ENCODE measurements around the gene CYYR1.

CYYR1 gene

DNA sequence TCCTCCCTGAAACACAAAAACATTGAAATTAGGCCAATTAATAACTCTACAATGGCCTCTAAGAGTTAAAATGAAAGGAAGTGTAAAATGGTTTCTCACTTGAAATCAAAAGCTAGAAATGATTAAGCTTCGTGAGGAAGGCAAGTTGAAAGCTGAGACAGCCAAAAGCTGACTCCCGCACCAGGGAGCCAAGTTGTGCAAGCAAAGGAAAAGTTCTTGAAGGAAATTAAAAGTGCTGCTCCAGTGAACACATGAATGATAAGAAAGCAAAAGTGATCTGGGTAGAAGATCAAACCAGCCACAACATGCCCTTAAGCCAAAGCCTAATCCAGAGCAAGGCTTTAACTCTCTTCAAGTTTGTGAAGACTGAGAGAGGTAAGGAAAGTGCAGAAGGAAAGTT lies 22.8 kb downstream of the CYYR1 start:
- no peak for DNase-seq

DNA sequence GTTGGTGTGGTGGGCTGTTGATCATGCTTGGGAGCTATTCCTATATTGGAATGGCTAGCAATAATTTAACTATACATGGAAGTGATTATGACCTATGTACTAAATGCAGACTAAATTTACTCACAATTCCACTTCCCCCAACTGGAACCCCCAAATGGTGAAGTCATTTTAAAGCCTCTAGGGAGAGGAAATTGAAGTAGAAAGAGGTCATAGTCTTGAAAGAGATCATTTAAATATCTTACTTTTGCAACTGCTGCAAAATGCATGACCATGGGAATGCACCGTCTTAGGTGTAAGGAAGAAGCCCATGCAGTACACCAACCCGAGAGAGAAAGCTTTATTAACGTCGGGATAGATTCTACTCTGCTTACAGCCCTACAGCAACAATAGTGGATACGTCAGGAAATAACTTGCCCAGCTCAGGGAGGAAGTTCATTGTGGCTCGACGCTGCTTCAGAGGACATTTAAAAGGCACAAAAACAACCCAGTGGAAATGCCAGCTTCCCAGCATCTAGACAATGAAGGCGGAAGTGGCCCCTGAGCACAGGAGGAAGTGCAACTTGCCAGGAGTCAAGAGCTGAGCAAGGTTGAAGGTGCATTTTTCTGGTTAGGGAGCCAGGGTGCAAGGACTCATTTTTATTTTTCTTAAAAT lies 26.5 kb downstream of the CYYR1 start:
- DNase-seq, result no peak

DNA sequence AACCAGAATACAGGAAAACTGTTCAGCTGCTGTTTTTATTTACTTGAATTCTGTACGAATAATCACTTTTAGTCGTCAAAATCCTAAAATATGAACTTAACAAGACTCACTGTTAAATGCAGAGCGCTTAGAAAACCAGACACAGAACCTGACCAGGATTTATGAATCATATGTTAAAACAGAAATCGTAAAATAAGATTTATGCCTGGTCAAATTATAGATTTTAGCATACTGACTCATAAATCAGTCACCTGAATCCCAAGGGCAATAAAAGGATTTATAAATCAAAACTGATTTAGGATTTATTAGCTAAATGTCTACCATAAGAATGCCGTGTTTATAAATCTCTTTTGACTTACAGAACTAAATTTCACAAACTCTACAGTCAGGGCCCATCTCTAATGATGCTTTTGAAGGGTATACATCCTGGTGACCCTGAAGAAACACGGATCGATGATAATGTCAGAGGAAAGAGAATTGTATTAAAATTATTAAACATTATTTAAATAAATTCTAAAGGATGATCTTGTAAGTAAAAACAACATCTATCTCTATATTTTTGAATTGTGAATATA lies 28.8 kb downstream of the CYYR1 start:
- DNase-seq, result no peak

DNA sequence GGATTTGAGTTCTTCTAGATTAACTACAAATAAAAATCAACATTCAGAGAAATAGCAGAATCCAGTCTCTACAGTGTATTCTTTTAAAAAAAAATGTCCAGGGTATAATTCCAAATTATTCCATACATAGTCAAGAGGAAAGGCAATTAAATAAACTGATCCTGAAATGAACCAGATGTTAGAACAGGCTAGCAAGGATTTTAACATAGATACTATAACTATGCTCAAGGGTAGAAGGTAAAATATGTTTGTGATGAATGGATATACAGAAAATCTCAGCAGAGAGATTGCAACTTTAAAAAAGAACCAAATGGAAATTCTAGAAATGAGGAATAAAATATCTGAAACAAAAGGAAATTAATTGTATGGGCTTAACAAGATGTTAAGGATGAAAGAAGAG lies 32.4 kb downstream of the CYYR1 start:
- no peak for DNase-seq

DNA sequence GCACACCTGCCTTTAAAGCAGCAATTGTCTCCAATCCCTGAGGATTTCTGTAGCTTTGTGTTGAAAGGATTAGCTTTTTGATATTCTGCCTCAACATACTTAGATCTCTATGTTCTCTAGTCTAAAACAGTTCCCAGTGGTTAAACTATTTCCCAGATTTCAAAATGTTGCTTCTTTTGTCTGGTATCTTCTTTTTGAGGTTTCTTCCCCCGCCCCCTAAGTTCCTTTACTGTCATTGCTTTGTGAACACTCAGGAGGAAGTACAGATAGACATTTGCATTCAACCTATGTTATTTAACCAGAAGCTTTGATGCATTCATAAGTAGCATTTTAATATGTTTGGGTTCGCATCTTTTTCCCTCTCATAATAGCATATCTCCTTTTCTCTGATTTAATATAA lies 33.5 kb downstream of the CYYR1 start:
- no peak for DNase-seq

DNA sequence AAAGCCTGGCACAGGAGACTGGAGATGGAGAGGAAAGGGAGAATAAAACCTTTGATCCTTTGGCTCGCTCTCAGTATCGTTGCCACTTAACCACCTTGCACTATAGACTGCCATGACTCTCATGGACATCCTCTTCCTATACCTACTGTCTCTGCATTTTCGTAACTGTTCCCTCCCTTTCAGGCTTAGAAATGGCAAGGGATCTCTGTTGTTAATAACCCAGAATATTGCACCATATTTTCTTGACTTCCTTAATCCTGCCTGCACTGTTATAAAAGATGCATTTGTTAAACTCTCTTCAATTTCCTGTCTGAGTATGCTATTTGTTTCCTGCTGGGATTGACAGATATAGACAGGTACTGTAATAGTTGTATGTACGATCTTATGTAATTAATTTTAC lies 38.6 kb downstream of the CYYR1 start:
- DNase-seq, result no peak

DNA sequence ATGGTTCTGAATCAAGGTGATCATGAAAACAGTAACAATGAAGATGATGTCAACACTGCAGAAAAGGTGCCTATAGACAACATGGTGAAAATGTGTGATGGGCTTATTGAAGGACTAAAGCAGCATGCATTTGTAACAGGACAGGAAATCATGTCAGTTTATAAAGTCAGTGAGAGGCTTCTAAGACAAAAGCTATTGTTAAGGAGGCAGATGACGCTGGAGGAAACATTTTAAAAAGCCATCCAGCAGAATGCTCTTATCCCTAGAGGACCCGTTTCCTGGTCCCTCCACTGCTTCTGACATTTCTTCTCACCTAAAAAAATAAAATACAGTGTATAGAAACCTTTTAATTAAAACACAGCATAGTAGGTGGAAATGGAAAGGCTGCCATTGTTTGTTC lies 40.9 kb downstream of the CYYR1 start:
- DNase-seq, result no peak

DNA sequence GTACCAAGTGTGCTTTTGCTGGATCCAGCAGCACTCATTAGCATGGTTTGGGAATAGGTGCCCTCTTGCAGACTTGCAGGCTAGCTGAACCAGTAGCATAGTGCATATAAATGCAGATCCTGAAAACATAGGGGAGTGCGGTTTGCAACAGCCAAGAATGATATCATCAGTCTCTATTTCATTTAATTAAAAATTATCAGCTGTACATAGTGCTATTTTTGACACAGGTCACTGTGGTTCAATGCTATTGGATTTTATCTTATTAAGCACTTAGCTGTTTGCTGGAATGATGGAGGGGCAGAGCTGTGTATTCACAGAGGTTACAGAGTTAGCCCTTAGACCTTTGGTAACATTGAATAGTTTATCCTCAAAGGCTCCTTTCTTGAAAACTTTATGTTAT lies 43.6 kb downstream of the CYYR1 start:
- DNase-seq, result no peak

DNA sequence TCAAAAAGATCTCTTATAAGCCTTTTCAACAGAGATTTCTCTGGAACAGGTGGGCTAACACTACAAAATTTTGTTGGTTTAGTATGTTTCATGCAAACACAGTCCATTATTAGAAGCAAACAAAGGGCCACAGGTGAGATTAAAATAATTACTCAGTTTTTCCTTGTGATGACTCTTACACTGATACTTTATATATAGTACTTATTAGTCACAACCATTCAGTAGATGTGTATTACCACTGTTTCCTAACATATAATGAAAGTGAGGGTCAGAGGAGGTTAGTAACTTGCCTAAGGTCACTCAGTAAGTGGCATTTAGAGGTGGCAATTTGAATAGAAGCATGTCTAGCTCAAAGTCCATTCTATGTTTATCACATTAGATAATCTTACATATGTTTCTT lies 44.2 kb downstream of the CYYR1 start:
- DNase-seq, result no peak

DNA sequence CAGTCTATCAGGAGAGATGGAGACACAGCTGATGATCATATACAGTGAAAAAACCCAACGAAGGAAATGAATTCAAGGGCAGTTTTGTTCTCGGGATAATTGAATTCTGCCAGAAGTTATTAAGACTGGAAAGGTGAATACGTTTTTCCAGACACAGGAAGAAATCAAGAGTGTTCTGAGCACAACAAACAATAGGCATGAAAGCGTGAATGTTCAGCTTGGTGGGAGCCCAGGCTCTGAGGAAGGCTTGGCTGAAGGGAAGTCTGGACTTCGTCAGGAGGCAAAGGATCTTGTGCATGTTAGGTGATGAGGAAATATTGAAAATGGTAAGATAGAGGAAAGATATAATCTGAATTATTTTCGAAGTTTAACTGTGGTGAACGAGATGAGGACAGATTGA lies 50.4 kb downstream of the CYYR1 start:
- DNase-seq, result no peak

DNA sequence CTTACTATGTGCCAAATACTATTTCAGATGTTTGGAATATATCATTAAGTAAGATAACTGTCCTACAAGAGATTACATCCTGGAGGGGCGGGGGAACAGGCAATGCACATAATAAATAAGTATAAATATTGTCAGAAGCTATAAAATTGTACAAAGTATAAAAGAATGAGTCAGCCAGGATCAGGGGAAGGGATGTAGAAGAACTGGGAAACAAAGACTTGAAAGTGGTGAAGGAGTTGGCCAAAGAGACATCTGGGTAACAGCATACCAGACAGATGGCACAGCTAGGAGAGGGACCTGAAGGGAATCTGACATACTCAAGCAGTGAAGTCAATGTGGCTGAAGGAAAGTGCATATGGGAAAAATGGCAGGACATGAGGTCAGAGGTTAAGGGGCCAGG lies 53.9 kb downstream of the CYYR1 start:
- DNase-seq, result no peak

DNA sequence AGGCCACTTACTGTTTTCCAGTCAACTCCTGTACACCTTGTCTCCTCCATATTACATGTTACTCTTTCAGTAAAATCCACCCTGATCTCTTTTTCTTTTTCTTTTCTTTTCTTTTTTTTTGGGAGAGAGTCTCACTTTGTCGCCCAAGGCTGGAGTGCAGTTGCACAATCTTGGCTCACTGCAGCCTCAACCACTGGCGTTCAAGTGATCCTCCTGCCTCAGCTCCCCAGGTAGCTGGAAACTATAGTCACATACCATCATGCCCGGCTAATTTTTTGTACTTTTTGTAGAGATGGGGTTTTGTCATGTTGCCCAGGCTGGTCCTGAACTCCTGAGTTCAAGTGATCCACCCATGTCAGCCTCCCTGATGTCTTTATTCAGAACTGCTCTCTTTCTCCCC lies 57.8 kb downstream of the CYYR1 start:
- no peak for DNase-seq

DNA sequence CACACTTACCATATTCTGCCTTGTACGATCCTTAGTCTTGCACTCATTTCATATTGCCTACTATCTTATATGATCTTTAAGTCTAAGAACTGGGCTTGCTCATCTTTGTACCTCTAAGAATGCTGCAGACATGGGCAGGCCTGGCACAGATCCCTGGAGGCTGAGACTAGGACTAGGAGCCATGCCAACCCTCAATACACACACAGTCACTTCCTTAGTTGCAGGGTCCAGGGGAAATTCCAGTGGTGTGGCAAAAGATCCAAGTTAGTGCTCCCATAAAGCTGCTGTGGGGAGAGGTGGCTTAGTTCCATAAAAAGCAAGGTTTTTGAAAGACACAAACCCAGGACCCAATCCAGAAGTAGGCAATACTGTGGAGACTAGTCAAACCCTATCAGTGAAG lies 59.9 kb downstream of the CYYR1 start:
- DNase-seq, result no peak

DNA sequence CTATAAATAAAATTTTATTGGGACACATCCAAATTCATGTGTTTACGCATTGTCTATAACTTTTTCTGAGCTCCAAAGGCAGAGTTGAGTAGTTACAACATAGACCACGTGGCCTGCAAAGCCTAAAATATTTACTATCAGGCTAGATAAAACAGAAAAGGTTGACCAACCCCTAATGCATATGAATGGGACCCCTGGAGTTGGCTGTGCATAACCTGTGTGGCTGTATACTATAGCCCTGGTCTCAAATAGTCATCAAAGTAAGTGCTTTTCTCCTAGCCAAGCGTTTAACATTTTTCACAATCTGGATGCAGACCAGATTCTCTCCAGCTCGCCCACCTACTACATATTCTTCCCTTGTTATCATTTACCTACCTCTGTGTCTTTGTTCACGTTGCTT lies 60.4 kb downstream of the CYYR1 start:
- DNase-seq, result no peak

DNA sequence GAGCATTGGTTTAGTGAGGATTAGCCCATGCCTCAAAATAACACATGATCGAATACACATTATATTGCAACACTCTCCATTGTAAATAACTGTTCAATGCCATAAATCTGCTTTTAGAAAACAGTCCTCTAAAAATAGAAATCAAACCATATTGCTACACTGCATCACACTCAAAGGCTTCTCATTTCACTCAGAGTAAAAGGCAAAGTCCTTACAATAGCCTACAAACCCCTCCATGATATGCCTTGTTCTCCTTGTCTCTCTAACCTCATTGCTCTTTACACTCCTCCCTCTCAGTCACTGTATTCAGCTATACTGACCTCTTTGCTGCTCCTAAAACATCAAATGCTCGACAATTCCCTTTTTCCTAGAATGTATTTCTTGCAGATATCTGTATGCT lies 64.2 kb downstream of the CYYR1 start:
- no peak for DNase-seq

DNA sequence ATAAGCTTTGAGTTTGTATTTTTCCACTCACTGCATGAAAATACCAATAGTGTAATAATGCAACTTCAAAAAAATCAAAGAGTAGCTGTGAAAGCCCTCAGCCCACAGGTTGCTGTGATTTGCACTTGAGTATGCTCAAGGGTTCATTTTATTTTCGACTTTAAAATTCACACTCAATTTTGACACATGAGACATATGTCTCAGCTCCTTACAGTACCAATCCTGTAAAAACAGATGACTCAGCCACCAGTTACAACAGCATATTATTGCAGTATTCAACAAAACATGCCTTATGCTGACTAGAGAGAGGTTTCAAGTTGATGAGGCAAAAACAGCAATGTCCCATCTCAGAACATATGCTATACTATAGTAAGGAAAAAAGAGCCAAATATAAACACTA lies 66.1 kb downstream of the CYYR1 start:
- DNase-seq, result no peak

DNA sequence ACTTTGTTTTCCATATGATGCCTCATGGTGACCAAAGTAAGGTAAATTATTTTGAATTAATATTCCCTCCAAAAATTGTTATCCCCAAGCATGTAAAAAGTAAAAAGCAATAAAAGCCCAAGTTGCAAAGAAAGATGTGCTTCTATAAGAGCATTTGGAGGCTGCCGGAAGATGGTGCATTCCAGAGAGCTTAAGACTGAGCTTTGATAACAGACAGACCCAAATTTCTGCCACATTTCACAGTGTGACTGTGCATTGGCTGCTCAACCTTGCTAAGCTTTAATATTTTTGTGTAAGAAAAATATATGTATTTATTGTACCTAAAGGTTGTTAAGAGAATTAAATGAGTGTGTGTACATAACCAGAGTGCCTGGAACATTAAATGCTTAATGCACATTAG lies 67.9 kb downstream of the CYYR1 start:
- DNase-seq, result no peak

DNA sequence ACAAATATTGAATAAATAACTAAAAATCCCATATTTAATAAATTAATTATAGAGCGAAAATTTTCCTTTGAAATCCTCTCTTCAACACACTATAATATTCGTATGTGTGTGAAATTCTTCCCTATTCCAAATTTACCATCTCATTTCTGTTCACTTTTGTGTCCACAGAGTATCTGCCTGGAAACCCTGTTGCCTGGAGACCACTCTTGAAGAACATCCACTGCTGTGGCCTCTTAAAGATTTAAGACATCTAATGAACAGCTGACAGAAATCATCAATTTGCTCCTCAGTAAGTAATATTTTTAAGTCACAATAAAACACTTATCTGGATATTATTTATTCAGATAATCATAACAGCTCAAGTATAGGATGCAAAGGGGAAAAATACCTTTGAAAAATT lies 69.7 kb downstream of the CYYR1 start:
- DNase-seq, result no peak

DNA sequence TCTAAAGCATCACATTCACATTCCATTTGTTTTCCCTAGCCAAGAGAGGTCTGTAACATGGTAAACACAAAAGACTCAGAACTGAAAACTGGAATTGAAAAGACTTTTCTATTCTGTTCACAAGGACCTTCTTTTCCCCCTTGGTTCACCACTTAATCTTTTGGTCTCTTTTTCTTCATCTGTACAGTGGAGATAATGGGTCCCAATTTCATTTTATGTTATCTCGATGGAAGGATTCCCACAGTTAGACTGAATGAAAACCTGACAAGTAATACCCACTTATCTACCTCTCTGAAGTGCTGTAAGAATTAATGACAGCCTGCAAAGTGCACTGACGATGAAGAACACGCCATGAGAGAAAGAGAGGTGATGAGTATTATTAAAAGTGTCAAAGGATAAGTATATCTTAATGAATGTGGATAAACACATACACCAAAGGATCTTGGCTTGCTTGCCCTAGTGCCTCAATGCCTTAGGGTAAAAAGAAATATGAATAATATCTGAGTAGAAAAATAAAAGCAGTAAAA lies 71.5 kb downstream of the CYYR1 start:
- no peak for DNase-seq

DNA sequence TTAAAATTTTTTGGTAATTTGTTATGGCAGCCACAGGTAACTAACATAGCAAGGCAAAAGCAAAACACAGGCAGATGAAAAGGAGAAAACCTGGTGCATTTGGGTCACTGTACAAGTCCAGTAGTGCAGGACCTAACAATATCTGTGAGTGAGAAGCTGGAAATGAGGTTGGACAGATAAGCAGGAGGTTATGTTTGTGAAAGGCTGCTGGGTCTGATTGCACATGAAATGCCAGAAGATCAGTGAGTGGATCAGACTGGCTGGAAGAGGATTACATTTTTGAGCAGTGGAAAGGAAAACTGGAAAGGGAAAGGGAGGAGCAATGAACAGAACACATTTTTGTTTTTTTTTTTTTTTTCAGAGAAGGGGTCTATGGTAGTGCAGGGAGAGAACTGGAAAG lies 73.6 kb downstream of the CYYR1 start:
- no peak for DNase-seq

DNA sequence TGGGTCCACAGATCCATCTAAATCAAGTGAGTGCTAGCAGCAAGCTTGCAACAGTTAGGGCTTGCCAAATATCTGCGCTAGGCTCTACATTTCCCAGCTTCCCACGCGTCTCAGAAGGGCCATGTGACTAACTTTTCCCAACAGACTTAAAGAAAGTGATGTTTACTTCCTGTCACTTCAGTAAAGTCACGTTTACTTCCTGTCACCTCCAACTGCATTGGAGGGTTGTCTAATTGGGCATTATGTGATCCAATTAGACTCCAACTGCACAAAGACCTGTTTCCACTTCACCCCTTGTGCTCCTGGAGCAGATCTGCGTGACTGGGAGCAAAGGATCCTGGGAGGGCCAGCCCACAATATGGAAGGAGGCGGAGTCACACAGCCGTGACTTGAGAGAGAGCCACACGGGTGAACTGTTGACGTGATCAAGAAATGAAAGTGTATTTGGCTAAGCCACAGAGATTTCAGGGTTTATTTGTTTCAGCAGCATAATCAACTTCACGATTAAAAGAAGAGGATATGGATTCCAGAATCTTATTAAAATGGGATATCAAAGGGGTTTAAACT lies 77.7 kb downstream of the CYYR1 start:
- no peak for DNase-seq

DNA sequence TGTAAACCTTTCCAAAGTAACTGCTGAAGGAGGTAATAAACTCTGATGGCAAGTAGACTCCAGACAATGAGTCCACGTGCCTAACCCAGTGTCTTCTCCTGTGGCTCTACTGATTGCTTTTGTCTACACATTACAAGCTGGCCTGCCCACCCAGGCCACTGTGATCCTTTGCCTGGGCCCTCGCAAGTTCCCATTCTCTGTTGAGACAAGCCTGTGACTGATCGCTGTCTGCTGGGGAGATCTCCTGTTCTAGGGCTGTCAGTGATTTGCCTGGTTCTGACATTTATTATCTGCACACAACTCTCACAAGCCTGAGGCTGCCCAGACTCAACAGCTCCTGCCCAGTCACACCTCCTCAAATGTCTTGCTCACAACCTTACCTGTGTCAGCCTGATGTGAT lies 81.4 kb downstream of the CYYR1 start:
- no peak for DNase-seq

DNA sequence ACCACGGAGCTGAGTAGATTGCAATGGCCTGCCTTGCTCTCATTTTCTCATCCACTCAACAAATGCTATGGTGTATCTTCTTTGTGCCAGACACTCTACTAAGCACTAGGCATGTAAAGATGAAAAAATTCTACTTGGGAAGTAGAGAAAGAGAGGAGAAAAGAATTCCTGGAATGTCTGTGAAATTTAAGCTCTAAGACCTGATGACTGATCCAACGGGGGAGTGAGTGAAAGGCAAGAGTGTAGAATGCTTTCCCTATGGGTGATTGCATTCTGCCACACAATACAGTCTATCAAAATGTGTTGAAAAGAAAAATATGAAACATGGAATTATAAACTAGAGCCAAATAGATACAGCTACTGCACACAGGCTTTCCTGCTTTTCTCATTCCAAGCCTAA lies 82.3 kb downstream of the CYYR1 start:
- DNase-seq, result no peak

DNA sequence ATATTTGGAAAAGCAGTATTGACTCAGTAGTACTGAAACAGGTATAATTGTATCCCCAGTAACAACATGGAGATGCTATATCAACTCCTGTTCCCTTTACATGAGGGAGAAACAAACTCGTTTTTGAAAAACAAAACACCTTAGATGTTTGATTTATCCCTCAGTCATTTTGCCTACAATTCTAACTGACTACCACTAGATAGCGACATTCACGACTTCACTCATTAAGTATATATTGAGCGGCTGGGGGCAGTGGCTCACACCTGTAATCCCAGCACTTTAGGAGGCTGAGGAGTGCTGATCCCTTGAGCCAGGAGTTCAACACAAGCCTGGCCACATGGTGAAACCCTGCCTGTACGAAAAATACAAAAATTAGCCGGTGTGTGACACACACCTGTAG lies 83.3 kb downstream of the CYYR1 start:
- DNase-seq, result no peak

DNA sequence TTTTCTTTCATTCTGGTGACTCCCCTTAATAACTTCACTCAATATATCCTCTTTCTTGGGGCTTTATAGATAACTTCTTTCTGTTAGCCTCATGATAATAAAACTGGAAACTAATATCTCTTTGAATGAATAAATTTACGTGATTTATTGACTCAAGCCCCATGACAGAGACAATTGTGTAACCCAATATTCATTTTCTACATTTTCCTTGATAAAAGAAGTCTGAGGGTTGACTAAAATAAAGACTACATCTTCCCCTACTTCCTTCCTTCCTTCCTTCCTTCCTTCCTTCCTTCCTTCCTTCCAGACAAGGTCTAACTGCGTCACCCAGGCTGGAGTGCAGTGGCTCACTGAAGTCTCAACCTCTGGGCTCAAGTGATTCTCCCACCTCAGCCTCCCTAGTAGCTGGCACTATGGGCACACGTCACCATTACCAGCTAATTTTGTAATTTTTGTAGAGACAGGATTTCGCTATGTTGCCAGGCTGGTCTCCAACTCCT lies 85.1 kb downstream of the CYYR1 start:
- DNase-seq, result no peak

Data from activated CD4-positive, alpha-beta T cell treated with anti-CD3 and anti-CD28 coated beads, Interleukin-2, amount 50 U/mL, for 1 hour (primary cell).